Hepatocyte (in vitro differentiated cells): Measurements from ENCODE around the gene CYTH1.

Source experiments
- CTCF ChIP-seq: fragments of 200-600 bp; sonication (generic); IDR thresholded peaks from 2 replicates; pipeline ENCODE4 v1.5.1; 2016; ENCODE audit warnings: antibody characterized with exemption, mild to moderate bottlenecking; ENCODE audit not compliant: poor library complexity
- EZH2 ChIP-seq: fragments of 200-600 bp; sonication (generic); IDR thresholded peaks from 2 replicates; pipeline ENCODE4 v1.6.1; 2016; ENCODE audit warnings: antibody characterized with exemption, mild to moderate bottlenecking, borderline replicate concordance

- TF ChIP-seq CTCF, result no peak
- TF ChIP-seq EZH2, result no peak
These were observed 62.3 kb downstream of the CYTH1 start for GRCh38 chr17:78719630-78720298.
